Kidney epithelial cell (primary cell): ENCODE data around the gene CCR9. TPM values are rescaled to one million over a fixed set of nuclear protein-coding genes. Genes with fewer than 3 reads are reported as not detected.

ENCODE experiments used
- DNase-seq: peaks from one replicate; pipeline ENCODE4 v3.0.0-alpha.2; 2010; ENCODE audit warnings: low read depth
- H3K27me3 ChIP-seq: 2 replicates; pipeline ENCODE4 v1.6.0; 2011; ENCODE audit warnings: low read length; ENCODE audit not compliant: control insufficient read depth, insufficient read depth
- H3K36me3 ChIP-seq: 2 replicates; pipeline ENCODE4 v1.5.1; 2011; ENCODE audit warnings: low read length; ENCODE audit not compliant: control insufficient read depth, insufficient read depth
- H3K4me3 ChIP-seq: 2 replicates; pipeline ENCODE4 v1.5.1; 2011; ENCODE audit warnings: low read depth, mild to moderate bottlenecking, control low read depth, low read length
- CTCF ChIP-seq: IDR thresholded peaks from 2 replicates; pipeline ENCODE4 v1.5.1; 2011; ENCODE audit warnings: mild to moderate bottlenecking, moderate library complexity, low read length, control low read depth, inconsistent platforms; ENCODE audit not compliant: insufficient read depth, poor library complexity, severe bottlenecking
- total RNA-seq: library from RNA; depleted of rRNA; stranded (reverse); fragments of >200 nt; gene quantifications from 2 replicates; pipeline ENCODE4 v1.2.3, GENCODE V29; 2015

The CCR9 gene
- total RNA-seq, 1 donor from 2014 or later: not detected

- Histone ChIP-seq H3K36me3 (no peaks in the 10 kb centered on the region), H3K4me3 (no peak overlapping the region), H3K27me3 (no peaks in the 10 kb centered on the region)
- no peak for TF ChIP-seq CTCF
- DNase-seq: no peak
Observed at GRCh38 chr3:45895686-45896468, 9.5 kb downstream of the CCR9 start.

GRCh38 chr3:45896956-45897355 lies 10.6 kb downstream of the CCR9 start:
- no peaks in the 10 kb centered on the region for H3K36me3 ChIP-seq
- H3K4me3 ChIP-seq: no peak overlapping the region
- DNase-seq: no peak
- no peak for TF ChIP-seq CTCF
- no peaks in the 10 kb centered on the region for H3K27me3 ChIP-seq

- Histone ChIP-seq H3K4me3 (no peak overlapping the region), H3K36me3 (no peaks in the 10 kb centered on the region), H3K27me3 (no peaks in the 10 kb centered on the region)
- no peak for DNase-seq
- no peak for TF ChIP-seq CTCF
Observed at GRCh38 chr3:45904931-45905330, 18.6 kb downstream of the CCR9 start.

GRCh38 chr3:45905755-45906154 lies 19.4 kb downstream of the CCR9 start:
- Histone ChIP-seq H3K27me3 (no peaks in the 10 kb centered on the region), H3K36me3 (no peaks in the 10 kb centered on the region), H3K4me3 (no peak overlapping the region)
- no peak for DNase-seq
- no peak for TF ChIP-seq CTCF

- Histone ChIP-seq H3K36me3 (no peaks in the 10 kb centered on the region), H3K4me3 (no peak overlapping the region), H3K27me3 (no peaks in the 10 kb centered on the region)
- no peak for DNase-seq
- peak; percentile 56 for TF ChIP-seq CTCF
Observed at GRCh38 chr3:45906681-45907407, 20.5 kb downstream of the CCR9 start.
